WI38 (cell line): Measurements from ENCODE around the gene CDKN2B-AS1.

Experiments used
- H3K4me3 ChIP-seq: 2 replicates; pipeline ENCODE4 v1.5.1; 2011; ENCODE audit warnings: low read depth, mild to moderate bottlenecking, control low read depth, low read length
- TF ChIP-seq, protein P1 (sequence below): IDR thresholded peaks from 2 replicates; pipeline ENCODE4 v1.5.1; 2012; ENCODE audit warnings: low read depth, mild to moderate bottlenecking, control low read depth, low read length

Gene CDKN2B-AS1

DNA sequence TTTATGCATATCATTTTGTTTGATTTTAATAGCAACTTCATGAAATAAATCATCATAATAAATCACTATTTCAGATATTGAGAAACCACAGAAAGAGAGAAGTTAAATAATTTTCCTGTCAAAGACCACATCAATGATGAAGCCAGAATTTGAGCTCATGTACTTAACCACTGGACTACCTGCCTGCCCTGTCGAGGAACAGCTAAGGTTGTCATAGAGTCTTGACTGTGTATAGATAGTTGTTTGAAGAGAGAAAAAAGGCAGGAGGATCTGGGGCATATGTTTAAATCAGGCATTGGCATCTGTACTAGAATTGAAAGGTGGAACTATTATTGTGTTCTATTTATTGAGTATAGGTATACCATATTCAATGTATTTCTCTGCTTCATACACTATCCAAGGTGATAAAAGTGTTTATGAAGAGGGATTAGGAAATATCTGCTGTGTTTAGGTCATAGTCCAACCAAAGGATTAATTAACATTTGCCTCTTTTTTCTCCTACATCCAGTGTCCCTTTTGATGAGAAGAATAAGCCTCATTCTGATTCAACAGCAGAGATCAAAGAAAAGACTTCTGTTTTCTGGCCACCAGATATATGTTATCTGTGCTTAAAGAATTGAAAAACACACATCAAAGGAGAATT, 51.8 kb downstream of the CDKN2B-AS1 start:
- no peak overlapping the region for H3K4me3 ChIP-seq
- TF ChIP-seq, protein P1, sequence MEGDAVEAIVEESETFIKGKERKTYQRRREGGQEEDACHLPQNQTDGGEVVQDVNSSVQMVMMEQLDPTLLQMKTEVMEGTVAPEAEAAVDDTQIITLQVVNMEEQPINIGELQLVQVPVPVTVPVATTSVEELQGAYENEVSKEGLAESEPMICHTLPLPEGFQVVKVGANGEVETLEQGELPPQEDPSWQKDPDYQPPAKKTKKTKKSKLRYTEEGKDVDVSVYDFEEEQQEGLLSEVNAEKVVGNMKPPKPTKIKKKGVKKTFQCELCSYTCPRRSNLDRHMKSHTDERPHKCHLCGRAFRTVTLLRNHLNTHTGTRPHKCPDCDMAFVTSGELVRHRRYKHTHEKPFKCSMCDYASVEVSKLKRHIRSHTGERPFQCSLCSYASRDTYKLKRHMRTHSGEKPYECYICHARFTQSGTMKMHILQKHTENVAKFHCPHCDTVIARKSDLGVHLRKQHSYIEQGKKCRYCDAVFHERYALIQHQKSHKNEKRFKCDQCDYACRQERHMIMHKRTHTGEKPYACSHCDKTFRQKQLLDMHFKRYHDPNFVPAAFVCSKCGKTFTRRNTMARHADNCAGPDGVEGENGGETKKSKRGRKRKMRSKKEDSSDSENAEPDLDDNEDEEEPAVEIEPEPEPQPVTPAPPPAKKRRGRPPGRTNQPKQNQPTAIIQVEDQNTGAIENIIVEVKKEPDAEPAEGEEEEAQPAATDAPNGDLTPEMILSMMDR, result no peak

DNA sequence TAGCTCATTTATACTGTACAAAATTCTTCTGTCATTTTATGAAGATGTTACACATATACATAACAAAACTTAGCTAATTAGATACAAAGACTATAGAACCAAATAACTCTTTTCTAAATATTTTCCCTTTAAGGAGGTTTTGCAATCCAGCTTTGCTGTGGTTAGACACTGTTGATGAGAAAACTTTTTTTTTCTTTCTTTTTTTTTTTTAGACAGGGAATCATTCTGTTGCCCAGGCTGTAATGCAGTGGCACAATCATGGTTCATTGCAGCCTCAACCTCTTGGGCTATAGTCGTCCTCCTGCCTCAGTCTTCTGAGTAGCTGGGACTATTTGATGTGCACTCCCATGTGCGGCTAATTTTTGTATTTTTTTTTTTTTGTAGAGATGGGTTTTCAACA, 53.0 kb downstream of the CDKN2B-AS1 start:
- TF ChIP-seq, protein P1, result no peak
- no peak overlapping the region for H3K4me3 ChIP-seq

DNA sequence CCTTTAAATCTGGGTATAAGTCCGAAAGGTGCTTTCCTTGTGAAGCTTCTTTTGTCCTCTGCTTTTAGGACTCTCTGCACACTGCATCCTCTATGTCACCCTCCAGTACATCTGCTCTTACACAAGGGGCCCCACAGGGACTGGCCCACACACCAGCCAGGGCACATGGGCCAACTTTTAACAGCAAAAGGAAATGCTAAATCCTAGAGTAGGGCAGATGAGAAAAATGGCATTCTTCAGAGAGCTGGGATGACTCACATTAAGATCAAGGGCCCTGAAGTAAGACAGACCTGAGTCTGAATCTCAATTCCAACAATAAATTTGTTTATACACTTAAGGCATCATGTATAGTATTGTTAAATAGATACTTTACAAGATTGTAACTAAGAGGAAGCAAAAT, 54.8 kb downstream of the CDKN2B-AS1 start:
- H3K4me3 ChIP-seq, result no peak overlapping the region
- TF ChIP-seq, protein P1, result no peak

DNA sequence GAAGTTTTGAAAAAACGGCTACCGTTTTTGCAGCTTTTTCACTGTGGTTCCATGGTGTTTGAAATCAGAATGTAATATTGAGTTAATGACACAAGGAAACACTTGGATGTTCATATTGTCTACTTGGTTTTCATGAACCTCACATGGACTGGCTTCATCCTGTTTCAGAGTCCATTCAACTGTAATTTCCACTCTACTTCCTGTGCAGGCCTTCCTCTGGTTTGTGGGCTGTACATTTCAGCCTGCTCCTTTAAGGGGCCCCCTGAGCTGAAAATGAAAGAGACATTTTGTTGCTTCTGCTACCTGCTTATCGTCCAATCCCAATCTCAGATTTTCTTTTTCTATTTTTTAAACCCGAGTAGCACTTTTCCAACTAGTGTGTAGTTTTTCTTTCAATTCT, 56.3 kb downstream of the CDKN2B-AS1 start:
- no peak overlapping the region for H3K4me3 ChIP-seq
- TF ChIP-seq, protein P1, result no peak

DNA sequence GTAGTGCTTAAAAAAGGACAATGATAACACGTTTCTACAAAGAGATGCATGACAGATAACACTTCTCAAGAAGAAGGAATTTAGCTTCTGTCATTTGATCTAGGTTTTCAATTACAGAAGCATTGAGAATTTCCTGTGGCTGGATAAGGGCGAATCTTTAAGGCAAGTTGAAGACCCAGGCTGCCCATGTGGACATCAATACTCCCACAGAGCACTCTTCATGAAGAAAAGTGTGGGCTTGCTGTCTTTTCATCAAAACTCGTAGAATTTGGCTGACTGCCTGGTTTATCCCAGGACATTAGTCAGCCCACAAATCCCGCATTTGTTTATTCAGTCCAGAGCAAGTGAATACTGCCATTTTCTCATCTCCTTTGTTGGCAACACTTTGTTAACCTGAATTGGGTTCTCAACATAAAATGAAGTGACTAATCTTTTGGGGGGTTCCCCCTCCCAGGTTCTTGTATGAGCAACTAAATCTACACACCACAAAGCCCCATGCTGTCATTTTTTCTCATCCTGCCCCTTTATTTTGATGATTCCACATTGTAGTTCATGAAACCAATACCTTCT, 57.9 kb downstream of the CDKN2B-AS1 start:
- TF ChIP-seq, protein P1, result no peak
- no peak overlapping the region for H3K4me3 ChIP-seq

DNA sequence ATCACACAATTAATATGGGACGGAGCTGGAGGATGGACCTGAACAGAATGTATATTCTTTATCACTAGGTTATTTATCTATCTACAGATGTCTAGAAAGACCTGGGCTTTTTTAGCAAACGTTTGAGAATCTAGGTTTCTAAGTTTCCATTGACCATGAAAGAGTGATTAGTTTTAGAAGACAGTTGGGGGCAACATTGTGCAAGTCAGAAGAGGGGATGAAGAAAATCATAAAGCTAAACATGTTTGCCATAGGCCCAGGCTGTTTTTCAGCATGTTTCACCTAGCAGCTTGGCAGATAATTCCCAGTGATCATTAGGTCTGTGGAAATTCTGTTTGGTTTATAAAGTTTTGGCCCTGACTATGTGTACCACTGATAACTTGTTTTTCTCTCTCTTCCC, 58.6 kb downstream of the CDKN2B-AS1 start:
- TF ChIP-seq, protein P1, result no peak
- H3K4me3 ChIP-seq, result no peak overlapping the region

DNA sequence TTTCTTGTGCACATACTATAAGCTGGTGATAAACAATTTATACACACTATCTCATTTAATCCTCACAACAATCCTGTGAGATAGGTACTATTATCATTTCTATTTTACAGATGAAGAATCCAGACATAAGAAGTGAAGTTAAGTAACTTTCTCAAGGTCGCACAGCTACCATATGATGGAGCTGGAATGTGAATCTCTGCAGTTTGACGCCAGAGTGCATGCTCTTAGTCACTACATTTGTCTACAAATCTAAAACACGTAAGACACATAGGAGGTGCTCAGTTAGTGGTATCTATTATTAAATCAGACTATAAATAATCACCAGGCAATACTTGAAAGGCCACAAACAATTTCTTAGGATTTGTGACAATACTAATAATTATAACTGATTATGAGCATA, 59.5 kb downstream of the CDKN2B-AS1 start:
- no peak overlapping the region for H3K4me3 ChIP-seq
- TF ChIP-seq, protein P1, result no peak
